ENCODE results near the gene HOXB5. TPM values are rescaled to one million over a fixed set of nuclear protein-coding genes. Genes with fewer than 3 reads are reported as not detected.
A peak's percentile ranks its signal among the peaks of the same experiment; 100 is the strongest.

Gene HOXB5
- total and polyA plus RNA-seq, 8 donors: 0.43 to 50.4 (median 2.4) TPM; not detected in 1

GRCh38 chr17:48543854-48544348 is 49.7 kb downstream of the HOXB5 start:
- Histone ChIP-seq H3K36me3 (peaks cover 0 to 6% (median 0%) of the 10 kb centered on the region in 4 donors), H3K27ac (peak overlapping the region; percentile 74 to 95 (median 93)), H3K4me1 (peaks cover 14 to 54% (median 38%) of the 10 kb centered on the region in 4 donors), H3K4me3 (peak overlapping the region; percentile 62 to 75 (median 66)), H3K9me3 (no peaks in the 10 kb centered on the region), H3K27me3 (peaks cover 4 to 82% (median 32%) of the 10 kb centered on the region in 3 donors)
- WGBS, 5 donors: 3 to 12% (median 8%) methylated on average over 20 of the region's 20 CpGs
- DNase-seq: no peak
- intact Hi-C loops (cut with DNase I; ENCODE audit: low total_unique reads): no loop called here
- TF ChIP-seq EP300 (IDR thresholded peaks at IDR 0.05) (no peak), POLR2A (IDR thresholded peaks at IDR 0.05) (no peak), POLR2AphosphoS5 (IDR thresholded peaks at IDR 0.05) (no peak), CTCF (IDR thresholded peaks at IDR 0.05) (no peak)

- DNase-seq: peak in 1 of 2 donors; percentile 72
- H3K27me3 ChIP-seq: peaks cover 4 to 78% (median 32%) of the 10 kb centered on the region in 3 donors
- peak overlapping the region; percentile 62 to 75 (median 66) for H3K4me3 ChIP-seq
- H3K27ac ChIP-seq: peak overlapping the region; percentile 74 to 95 (median 93)
- WGBS, 5 donors: 1 to 2% (median 2%) methylated on average over 51 to 72 of the region's 72 CpGs
- intact Hi-C loops (cut with DNase I; ENCODE audit: low total_unique reads): no loop called here
- H3K4me1 ChIP-seq: peaks cover 14 to 50% (median 37%) of the 10 kb centered on the region in 4 donors
- no peaks in the 10 kb centered on the region for H3K9me3 ChIP-seq
- no peak for TF ChIP-seq POLR2AphosphoS5 (IDR thresholded peaks at IDR 0.05)
- no peak for TF ChIP-seq POLR2A (IDR thresholded peaks at IDR 0.05)
- TF ChIP-seq CTCF (IDR thresholded peaks at IDR 0.05): peak in 1 of 7 experiments; percentile 9
- H3K36me3 ChIP-seq: peaks cover 0 to 6% (median 0%) of the 10 kb centered on the region in 4 donors
Measured at GRCh38 chr17:48543107-48543853, 50.3 kb downstream of the HOXB5 start.

- peaks cover 4 to 75% (median 32%) of the 10 kb centered on the region in 3 donors for H3K27me3 ChIP-seq
- H3K27ac ChIP-seq: peak overlapping the region; percentile 74 to 95 (median 93)
- 6 to 12% (median 9%) methylated on average over 12 of the region's 12 CpGs for WGBS, 5 donors
- peak overlapping the region; percentile 62 to 75 (median 66) for H3K4me3 ChIP-seq
- no peak for DNase-seq
- no peaks in the 10 kb centered on the region for H3K9me3 ChIP-seq
- peaks cover 0 to 6% (median 0%) of the 10 kb centered on the region in 4 donors for H3K36me3 ChIP-seq
- peaks cover 14 to 49% (median 35%) of the 10 kb centered on the region in 4 donors for H3K4me1 ChIP-seq
- intact Hi-C loops (cut with DNase I; ENCODE audit: low total_unique reads): no loop called here
- TF ChIP-seq CTCF (IDR thresholded peaks at IDR 0.05) (no peak), POLR2A (IDR thresholded peaks at IDR 0.05) (no peak), EP300 (IDR thresholded peaks at IDR 0.05) (no peak), POLR2AphosphoS5 (IDR thresholded peaks at IDR 0.05) (no peak)
Measured at GRCh38 chr17:48542698-48543106, 50.9 kb downstream of the HOXB5 start.

- H3K4me1 ChIP-seq: peaks cover 14 to 46% (median 32%) of the 10 kb centered on the region in 4 donors
- peak overlapping the region; percentile 62 to 75 (median 66) for H3K4me3 ChIP-seq
- H3K9me3 ChIP-seq: no peaks in the 10 kb centered on the region
- 14 to 25% (median 22%) methylated on average over 27 of the region's 27 CpGs for WGBS, 5 donors
- TF ChIP-seq EP300 (IDR thresholded peaks at IDR 0.05): no peak
- TF ChIP-seq POLR2AphosphoS5 (IDR thresholded peaks at IDR 0.05): no peak
- TF ChIP-seq POLR2A (IDR thresholded peaks at IDR 0.05): no peak
- no peak for TF ChIP-seq CTCF (IDR thresholded peaks at IDR 0.05)
- peaks cover 0 to 6% (median 0%) of the 10 kb centered on the region in 4 donors for H3K36me3 ChIP-seq
- peaks cover 4 to 70% (median 32%) of the 10 kb centered on the region in 3 donors for H3K27me3 ChIP-seq
- intact Hi-C loops (cut with DNase I; ENCODE audit: low total_unique reads): no loop called here
- DNase-seq: no peak
- H3K27ac ChIP-seq: peak overlapping the region; percentile 90 to 95 (median 93)
Measured at GRCh38 chr17:48542114-48542656, 51.4 kb downstream of the HOXB5 start.

Measured in stomach (tissue), 9 donors.